A549 treated with CpdA at 1 μM for 4 hours (cell line): ENCODE data around the gene CFAP298. TPM values are rescaled to one million over a fixed set of nuclear protein-coding genes. Genes with fewer than 3 reads are reported as not detected.

Source experiments
- total RNA-seq: library from RNA; stranded (reverse); fragments of 200-300 nt; extraction: Qiagen RNA extraction; gene quantifications from 5 replicates; pipeline ENCODE4 v1.2.3, GENCODE V29; 2022; ENCODE audit warnings: low read depth

The CFAP298 gene, protein sequence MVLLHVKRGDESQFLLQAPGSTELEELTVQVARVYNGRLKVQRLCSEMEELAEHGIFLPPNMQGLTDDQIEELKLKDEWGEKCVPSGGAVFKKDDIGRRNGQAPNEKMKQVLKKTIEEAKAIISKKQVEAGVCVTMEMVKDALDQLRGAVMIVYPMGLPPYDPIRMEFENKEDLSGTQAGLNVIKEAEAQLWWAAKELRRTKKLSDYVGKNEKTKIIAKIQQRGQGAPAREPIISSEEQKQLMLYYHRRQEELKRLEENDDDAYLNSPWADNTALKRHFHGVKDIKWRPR
- total RNA-seq = 28.8 to 37.2 TPM (median 31.9 TPM) in 5 replicates

DNA sequence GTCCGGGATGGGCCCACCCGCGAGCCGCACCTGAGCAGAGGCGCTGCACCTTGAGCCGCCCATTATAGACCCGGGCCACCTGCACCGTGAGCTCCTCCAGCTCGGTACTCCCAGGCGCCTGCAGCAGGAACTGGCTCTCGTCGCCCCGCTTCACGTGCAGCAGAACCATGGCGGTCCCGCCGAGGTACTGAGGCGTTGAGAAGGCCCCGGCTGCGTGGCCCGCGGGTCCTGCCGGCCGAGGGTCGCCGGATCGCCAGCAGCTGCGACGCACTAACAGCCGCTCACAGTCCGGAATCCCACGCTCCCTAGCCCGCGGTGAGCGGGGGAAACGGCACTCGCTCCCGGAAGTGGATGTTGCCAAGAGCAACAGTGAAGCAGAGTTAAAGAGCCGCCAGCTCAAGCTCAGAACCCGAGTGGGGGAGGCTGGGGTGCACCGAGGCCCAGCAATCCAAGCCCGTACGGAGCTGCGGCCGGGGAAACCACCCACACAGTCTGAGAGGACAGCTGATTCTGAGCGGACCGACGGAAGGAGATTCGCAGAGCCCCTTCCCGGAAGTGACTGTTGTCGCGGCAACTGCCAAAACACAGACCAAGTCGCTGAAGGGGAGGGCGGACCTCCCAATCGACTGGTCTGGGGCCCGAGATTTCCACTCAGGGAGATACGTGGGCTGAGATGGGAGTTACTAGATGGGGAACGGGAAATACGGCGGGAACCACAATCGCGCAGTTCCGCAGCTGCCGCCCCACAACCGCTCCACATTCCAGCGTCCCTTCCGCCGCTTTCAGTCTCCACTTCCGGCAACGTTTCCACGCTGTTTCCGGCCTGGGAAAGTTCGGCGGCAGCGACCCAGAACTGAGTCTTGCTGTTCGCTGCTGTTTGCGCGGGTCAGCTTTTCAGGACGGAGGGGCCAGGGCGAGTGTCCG, at the start of gene CFAP298:
TSS of gene CFAP298 (minus strand) at position 303 of the 924 bp plus-strand sequence. CDS start at position 169, 134 bp downstream.

DNA sequence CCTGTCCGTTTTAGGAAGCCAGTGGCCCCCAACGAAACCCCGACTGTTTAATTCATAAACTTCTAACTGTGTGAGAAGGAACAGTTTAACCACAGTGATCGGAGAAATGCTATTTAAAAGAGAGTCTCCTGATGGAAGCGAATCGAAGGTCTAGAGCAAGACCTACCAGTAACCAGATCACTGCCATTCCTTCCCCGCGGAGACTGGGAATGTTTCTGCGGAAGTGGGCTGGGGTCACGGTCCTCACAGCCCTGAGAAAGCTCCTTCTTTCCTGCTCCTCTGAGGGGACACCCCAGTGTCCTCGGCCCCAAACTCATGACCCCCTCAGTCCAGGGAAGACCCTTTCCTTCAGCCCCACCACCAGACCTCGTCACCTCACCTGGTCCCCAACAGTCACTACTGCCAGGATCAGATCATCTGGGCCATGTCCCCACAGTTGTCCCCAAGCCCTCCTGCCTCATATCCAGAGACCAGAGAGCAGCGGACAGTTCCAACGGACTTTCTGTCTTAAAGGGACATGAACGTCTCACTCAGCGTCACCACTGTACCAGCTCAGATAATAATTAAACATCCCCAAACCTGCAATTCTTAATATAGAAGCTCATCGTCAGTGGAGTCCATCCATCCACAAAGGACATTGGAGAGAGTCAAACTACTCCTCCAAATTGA, 27.0 kb downstream of the CFAP298 start, which contains the start of gene TCP10L:
TSS of gene TCP10L (minus strand) at position 482 of the 669 bp plus-strand sequence. CDS start 1,219 bp downstream, outside the sequence.

Other genes starting within 250 kb of the CFAP298 start
- 10.7 to 13.7 TPM (median 12.0 TPM) in 5 replicates for gene URB1, start 219.4 kb downstream of the CFAP298 start, total RNA-seq
- 36.4 to 41.5 TPM (median 39.7 TPM) in 5 replicates for gene EVA1C, start 199.7 kb downstream of the CFAP298 start, total RNA-seq
- gene TCP10L, start 26.9 kb downstream of the CFAP298 start, total RNA-seq = 0.45 to 0.91 TPM (median 0.59 TPM) in 5 replicates
- gene SYNJ1, start 115.6 kb upstream of the CFAP298 start, total RNA-seq = 2.1 to 2.6 TPM (median 2.5 TPM) in 5 replicates
- 14.0 to 16.1 TPM (median 14.6 TPM) in 5 replicates for gene PAXBP1, start 159.4 kb upstream of the CFAP298 start, total RNA-seq